NT2/D1 (cell line): ENCODE results near the gene DMRTC2.

Source experiments
- SUZ12 ChIP-seq: IDR thresholded peaks from 2 replicates; pipeline ENCODE4 v1.6.1; 2011; ENCODE audit not compliant: insufficient read length, insufficient read depth; ENCODE audit errors: extremely low read depth
- YY1 ChIP-seq: IDR thresholded peaks from 2 replicates; pipeline ENCODE4 v1.6.1; 2011; ENCODE audit not compliant: insufficient read length, insufficient read depth
- ZNF274 ChIP-seq: IDR thresholded peaks from 2 replicates; pipeline ENCODE4 v1.6.1; 2011; ENCODE audit warnings: mild to moderate bottlenecking, low read depth, low read length

DNA sequence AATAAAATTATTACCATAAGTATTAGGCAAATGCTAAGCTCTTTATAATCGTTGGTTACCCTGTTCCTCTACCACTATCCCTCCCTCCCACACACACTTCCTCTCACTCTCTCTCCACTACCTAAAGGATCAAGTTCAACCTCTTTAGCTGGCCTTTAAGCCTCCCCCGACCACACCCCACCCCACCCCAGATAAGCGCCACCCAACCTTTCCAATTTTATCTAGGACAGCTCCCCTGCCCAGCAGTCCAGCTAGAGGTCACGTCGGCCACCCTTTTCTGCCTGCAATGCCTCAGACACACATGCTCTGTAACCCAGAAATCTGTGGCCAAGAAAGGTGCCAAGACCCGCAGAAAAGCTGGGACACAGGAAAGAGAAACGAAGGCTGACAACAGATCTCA lies 1.5 kb upstream of the DMRTC2 start:
- TF ChIP-seq YY1 (no peak), ZNF274 (no peak), SUZ12 (no peak)
